Liver (tissue), 9 donors: ENCODE results near the gene CTNNAL1. TPM values are rescaled to one million over a fixed set of nuclear protein-coding genes. Genes with fewer than 3 reads are reported as not detected.

ENCODE experiments used
- DNase-seq: peaks from one replicate; pipeline ENCODE4 v3.0.0-alpha.2; 2017; ENCODE audit warnings: low spot score
- H3K27ac ChIP-seq, 2 donors: one replicate each; pipeline ENCODE4 v1.7.0; 2013; ENCODE audit warnings: inconsistent platforms in 2 of 2, low read length in 2 of 2, control low read depth in 1 of 2, low read depth in 1 of 2, mild to moderate bottlenecking in 1 of 2
- H3K27me3 ChIP-seq, 4 donors: one replicate each; pipeline versions ENCODE4 v1.6.1 to v1.7.0; 2013; ENCODE audit warnings: low read length in 3 of 4, inconsistent platforms in 1 of 4, mild to moderate bottlenecking in 1 of 4, moderate library complexity in 1 of 4; ENCODE audit not compliant: control insufficient read depth in 4 of 4, insufficient read depth in 4 of 4
- H3K36me3 ChIP-seq, 4 donors: one replicate each; pipeline versions ENCODE4 v1.6.1 to v1.7.0; 2013; ENCODE audit warnings: low read length in 3 of 4, mild to moderate bottlenecking in 3 of 4, low read depth in 1 of 4, moderate library complexity in 1 of 4; ENCODE audit not compliant: control insufficient read depth in 4 of 4, insufficient read depth in 3 of 4
- H3K4me1 ChIP-seq, 4 donors: one replicate each; pipeline versions ENCODE4 v1.6.1 to v1.7.0; 2013; ENCODE audit warnings: low read length in 3 of 4, mild to moderate bottlenecking in 3 of 4, moderate library complexity in 1 of 4; ENCODE audit not compliant: control insufficient read depth in 4 of 4, insufficient read depth in 4 of 4
- H3K4me3 ChIP-seq, 3 donors: one replicate each; pipeline versions ENCODE4 v1.6.1 to v1.7.0; 2013; ENCODE audit warnings: low read length in 3 of 3, control low read depth in 1 of 3, low read depth in 1 of 3, mild to moderate bottlenecking in 1 of 3
- H3K9ac ChIP-seq, 2 donors: one replicate each; pipeline ENCODE4 v1.7.0; 2013; ENCODE audit warnings: low read length in 2 of 2, mild to moderate bottlenecking in 2 of 2, moderate library complexity in 2 of 2, control low read depth in 1 of 2, low read depth in 1 of 2
- H3K9me3 ChIP-seq, 4 donors: one replicate each; pipeline versions ENCODE4 v1.6.1 to v1.7.0; 2013; ENCODE audit warnings: low read length in 3 of 4; ENCODE audit not compliant: control insufficient read depth in 4 of 4
- FOXA1 ChIP-seq: IDR thresholded peaks from 2 replicates; pipeline ENCODE4 v1.6.1; 2016; ENCODE audit warnings: antibody characterized with exemption
- FOXA2 ChIP-seq: IDR thresholded peaks from 2 replicates; pipeline ENCODE4 v1.6.1; 2016; ENCODE audit warnings: antibody characterized with exemption
- HNF4A ChIP-seq, 2 donors: conservative IDR thresholded peaks; 2 replicates each; pipeline ENCODE4 v1.6.1; 2016; ENCODE audit warnings: antibody characterized with exemption in 2 of 2, mild to moderate bottlenecking in 2 of 2
- HNF4G ChIP-seq: IDR thresholded peaks from 2 replicates; pipeline ENCODE4 v1.6.1; 2016; ENCODE audit warnings: antibody characterized with exemption
- JUND ChIP-seq, 2 donors: IDR thresholded peaks; 2 replicates each; pipeline ENCODE4 v1.6.1; 2016; ENCODE audit warnings: antibody characterized with exemption in 2 of 2
- NR2F2 ChIP-seq: IDR thresholded peaks from 2 replicates; pipeline ENCODE4 v1.6.1; 2016; ENCODE audit warnings: antibody characterized with exemption
- RXRA ChIP-seq, 2 donors: IDR thresholded peaks; 2 replicates each; pipeline ENCODE4 v1.6.1; 2017 to 2018; ENCODE audit warnings: antibody characterized with exemption in 2 of 2, mild to moderate bottlenecking in 1 of 2
- TAF1 ChIP-seq: conservative IDR thresholded peaks from 2 replicates; pipeline ENCODE4 v1.6.1; 2016; ENCODE audit warnings: antibody characterized with exemption, mild to moderate bottlenecking
- YY1 ChIP-seq: IDR thresholded peaks from 2 replicates; pipeline ENCODE4 v1.6.1; 2016; ENCODE audit warnings: antibody characterized with exemption, mild to moderate bottlenecking
- WGBS: extraction: QIAGEN DNeasy Blood & Tissue Kit; methylation state at CpG from one replicate; pipeline ENCODE4 v1.1.7; 2013; 5-methylcytosine and 5-hydroxymethylcytosine counted together
- polyA plus RNA-seq, 2 donors: library from polyadenylated mRNA; stranded (reverse) in 1 of 2; unstranded in 1 of 2; fragments of 200-250 nt in 1 of 2; fragments of >200 nt in 1 of 2; fragmentation: Nextera tagmentation in 1 of 2; extraction: Ambion mirVana in 1 of 2; gene quantifications; one replicate each; pipeline versions ENCODE4 v1.2.1 to v1.2.3, GENCODE V29; 2013 to 2015
- total RNA-seq, 2 donors: library from RNA; depleted of rRNA; stranded (reverse); fragments of >200 nt; gene quantifications; one replicate each; pipeline ENCODE4 v1.2.3, GENCODE V29; 2014
- TF ChIP-seq, protein P1 (sequence below): IDR thresholded peaks from 2 replicates; pipeline ENCODE4 v1.6.1; 2016; ENCODE audit warnings: antibody characterized with exemption, mild to moderate bottlenecking
- TF ChIP-seq, protein P2 (sequence below): IDR thresholded peaks from 2 replicates; pipeline ENCODE4 v1.6.1; 2016; ENCODE audit warnings: antibody characterized with exemption
- TF ChIP-seq, protein P3 (sequence below): IDR thresholded peaks from 2 replicates; pipeline ENCODE4 v1.6.1; 2016; ENCODE audit warnings: antibody characterized with exemption
- donor health status: healthy.
- donor health status: healthy.
- donor health status: healthy.
- donor health status: healthy.
- donor health status: healthy.

The CTNNAL1 gene
- total and polyA plus RNA-seq, 4 donors: 10.5 to 31.5 (median 18.6) TPM

DNA sequence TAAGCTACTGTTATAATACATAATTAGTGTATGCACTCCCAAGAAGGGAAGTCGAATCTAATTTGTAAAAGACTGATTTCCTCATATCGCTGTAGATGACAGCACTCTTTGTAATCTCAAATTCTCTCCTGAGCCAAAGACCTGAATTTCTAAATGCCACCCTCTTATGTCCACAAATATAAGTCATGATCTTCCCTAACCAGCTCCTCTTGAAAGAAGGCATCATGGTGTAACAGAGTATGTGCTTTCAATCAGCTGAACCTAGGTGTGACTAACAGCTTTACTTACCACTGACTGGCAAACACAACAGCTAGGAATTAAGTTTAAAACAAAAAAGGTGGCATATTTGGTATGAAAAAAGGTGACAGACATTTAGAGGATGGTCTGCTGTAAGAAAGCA is 34.0 kb upstream of the CTNNAL1 start:
- WGBS: 95% methylated on average over 2 of the region's 2 CpGs
- no peak for TF ChIP-seq HNF4G
- no peak for TF ChIP-seq JUND (IDR thresholded peaks at IDR 0.05)
- no peak for TF ChIP-seq NR2F2
- TF ChIP-seq, protein P1, sequence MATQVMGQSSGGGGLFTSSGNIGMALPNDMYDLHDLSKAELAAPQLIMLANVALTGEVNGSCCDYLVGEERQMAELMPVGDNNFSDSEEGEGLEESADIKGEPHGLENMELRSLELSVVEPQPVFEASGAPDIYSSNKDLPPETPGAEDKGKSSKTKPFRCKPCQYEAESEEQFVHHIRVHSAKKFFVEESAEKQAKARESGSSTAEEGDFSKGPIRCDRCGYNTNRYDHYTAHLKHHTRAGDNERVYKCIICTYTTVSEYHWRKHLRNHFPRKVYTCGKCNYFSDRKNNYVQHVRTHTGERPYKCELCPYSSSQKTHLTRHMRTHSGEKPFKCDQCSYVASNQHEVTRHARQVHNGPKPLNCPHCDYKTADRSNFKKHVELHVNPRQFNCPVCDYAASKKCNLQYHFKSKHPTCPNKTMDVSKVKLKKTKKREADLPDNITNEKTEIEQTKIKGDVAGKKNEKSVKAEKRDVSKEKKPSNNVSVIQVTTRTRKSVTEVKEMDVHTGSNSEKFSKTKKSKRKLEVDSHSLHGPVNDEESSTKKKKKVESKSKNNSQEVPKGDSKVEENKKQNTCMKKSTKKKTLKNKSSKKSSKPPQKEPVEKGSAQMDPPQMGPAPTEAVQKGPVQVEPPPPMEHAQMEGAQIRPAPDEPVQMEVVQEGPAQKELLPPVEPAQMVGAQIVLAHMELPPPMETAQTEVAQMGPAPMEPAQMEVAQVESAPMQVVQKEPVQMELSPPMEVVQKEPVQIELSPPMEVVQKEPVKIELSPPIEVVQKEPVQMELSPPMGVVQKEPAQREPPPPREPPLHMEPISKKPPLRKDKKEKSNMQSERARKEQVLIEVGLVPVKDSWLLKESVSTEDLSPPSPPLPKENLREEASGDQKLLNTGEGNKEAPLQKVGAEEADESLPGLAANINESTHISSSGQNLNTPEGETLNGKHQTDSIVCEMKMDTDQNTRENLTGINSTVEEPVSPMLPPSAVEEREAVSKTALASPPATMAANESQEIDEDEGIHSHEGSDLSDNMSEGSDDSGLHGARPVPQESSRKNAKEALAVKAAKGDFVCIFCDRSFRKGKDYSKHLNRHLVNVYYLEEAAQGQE: no peak
- no peak for TF ChIP-seq FOXA1
- no peaks in the 10 kb centered on the region for H3K27me3 ChIP-seq
- DNase-seq: no peak
- H3K4me1 ChIP-seq: no peaks in the 10 kb centered on the region
- no peak overlapping the region for H3K4me3 ChIP-seq
- no peaks in the 10 kb centered on the region for H3K9me3 ChIP-seq
- H3K36me3 ChIP-seq: peaks cover 3 to 56% (median 44%) of the 10 kb centered on the region in 4 donors
- no peak overlapping the region for H3K9ac ChIP-seq
- H3K27ac ChIP-seq: no peak overlapping the region

DNA sequence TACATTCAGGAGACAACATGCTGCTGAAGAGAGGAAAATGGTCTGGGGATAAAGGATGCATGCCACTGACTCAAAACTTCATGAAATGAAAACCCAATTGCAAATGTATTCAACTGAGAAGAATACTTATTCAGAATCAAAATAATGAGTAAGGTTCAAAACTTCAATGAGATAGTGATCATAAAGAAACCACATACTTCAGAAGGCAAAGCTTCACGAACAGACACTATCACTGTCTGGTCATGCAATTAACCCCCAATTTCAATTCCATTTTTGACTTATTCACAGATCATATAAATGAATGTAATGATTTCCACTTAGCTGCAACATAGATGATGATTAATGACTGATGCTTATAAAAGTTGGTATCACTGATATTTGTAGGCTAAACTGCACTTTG is 33.0 kb upstream of the CTNNAL1 start:
- H3K9ac ChIP-seq: no peak overlapping the region
- WGBS: 92% methylated on average over 1 of the region's 1 CpG
- H3K27ac ChIP-seq: no peak overlapping the region
- peaks cover 3 to 51% (median 45%) of the 10 kb centered on the region in 4 donors for H3K36me3 ChIP-seq
- H3K4me3 ChIP-seq: no peak overlapping the region
- TF ChIP-seq HNF4A (conservative IDR thresholded peaks at IDR 0.05): no peak
- TF ChIP-seq FOXA1: no peak
- TF ChIP-seq, protein P2, sequence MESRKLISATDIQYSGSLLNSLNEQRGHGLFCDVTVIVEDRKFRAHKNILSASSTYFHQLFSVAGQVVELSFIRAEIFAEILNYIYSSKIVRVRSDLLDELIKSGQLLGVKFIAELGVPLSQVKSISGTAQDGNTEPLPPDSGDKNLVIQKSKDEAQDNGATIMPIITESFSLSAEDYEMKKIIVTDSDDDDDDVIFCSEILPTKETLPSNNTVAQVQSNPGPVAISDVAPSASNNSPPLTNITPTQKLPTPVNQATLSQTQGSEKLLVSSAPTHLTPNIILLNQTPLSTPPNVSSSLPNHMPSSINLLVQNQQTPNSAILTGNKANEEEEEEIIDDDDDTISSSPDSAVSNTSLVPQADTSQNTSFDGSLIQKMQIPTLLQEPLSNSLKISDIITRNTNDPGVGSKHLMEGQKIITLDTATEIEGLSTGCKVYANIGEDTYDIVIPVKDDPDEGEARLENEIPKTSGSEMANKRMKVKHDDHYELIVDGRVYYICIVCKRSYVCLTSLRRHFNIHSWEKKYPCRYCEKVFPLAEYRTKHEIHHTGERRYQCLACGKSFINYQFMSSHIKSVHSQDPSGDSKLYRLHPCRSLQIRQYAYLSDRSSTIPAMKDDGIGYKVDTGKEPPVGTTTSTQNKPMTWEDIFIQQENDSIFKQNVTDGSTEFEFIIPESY: no peak
- TF ChIP-seq FOXA2: no peak
- no peak for TF ChIP-seq RXRA (IDR thresholded peaks at IDR 0.05)
- TF ChIP-seq TAF1: no peak
- TF ChIP-seq NR2F2: no peak
- TF ChIP-seq, protein P1: no peak
- TF ChIP-seq, protein P3, sequence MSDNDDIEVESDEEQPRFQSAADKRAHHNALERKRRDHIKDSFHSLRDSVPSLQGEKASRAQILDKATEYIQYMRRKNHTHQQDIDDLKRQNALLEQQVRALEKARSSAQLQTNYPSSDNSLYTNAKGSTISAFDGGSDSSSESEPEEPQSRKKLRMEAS: no peak
- no peak for TF ChIP-seq YY1
- no peak for DNase-seq
- H3K4me1 ChIP-seq: no peaks in the 10 kb centered on the region
- H3K27me3 ChIP-seq: no peaks in the 10 kb centered on the region
- no peaks in the 10 kb centered on the region for H3K9me3 ChIP-seq
